ENCODE measurements around the gene DNAH3.

DNAH3 gene

DNA sequence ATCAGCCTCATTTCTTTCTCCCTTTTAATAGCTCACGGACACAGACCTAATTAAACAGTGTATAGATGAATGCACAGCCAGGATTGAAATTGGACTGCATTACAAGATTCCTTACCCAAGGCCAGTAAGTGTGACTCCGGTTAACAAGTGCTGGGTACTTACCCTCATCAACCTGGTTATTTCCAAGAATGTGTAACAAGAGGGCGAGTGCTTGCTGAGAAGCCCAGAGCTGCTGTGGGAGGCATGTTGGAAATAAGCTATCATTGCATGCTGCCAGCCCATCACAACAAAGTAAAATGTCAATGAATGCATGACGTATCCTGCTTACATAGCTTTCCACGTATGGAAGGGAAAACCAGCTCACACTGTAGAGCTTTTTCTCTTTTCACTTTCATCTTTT is 230.6 kb downstream of the DNAH3 start:
- TF ChIP-seq POLR2AphosphoS5 (IDR thresholded peaks at IDR 0.05; ENCODE audit: low read depth, low read length) (no peak), POLR2A (IDR thresholded peaks at IDR 0.05; ENCODE audit: low read depth, low read length) (no peak), TAF1 (IDR thresholded peaks at IDR 0.05; ENCODE audit: borderline replicate concordance, low read depth, low read length) (no peak)
- FAIRE-seq (no peak), DNase-seq (ENCODE audit: insufficient read length) (no peak)

DNA sequence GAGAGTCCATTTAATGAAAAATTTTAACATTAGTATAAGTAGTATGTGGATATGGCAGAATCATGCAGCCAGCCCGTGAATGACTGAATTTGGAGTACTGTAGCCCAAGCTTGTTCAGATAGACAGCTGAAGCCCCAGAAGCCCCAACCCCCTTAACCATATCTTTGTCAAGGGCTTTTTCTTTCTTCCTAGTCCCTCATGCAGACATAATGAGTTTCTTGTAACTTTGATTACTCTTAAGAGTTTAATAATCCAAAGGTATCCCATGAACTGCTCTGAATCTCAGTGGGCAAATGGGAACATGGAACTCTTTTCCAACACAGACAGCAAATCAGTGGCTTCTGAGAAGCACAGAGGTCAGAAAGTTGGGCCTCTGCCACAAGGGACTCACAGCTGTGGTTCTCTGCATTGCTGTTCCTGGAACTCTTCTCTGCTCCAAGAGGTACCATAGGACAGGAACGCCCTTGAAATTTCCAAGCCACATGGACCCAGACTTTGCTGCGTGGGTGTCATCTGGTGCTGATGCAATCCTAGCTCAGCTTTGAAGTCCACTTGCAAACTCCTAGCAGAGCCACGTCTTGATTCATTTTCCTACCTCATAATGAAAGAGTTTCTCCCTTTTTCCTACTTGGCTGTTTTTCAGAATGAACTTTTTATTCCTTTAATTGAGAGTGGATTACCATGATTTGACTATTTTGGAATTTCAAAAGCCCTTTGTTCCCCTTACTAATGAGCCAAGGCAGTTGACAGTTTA is 232.0 kb downstream of the DNAH3 start:
- no peak for FAIRE-seq

DNA sequence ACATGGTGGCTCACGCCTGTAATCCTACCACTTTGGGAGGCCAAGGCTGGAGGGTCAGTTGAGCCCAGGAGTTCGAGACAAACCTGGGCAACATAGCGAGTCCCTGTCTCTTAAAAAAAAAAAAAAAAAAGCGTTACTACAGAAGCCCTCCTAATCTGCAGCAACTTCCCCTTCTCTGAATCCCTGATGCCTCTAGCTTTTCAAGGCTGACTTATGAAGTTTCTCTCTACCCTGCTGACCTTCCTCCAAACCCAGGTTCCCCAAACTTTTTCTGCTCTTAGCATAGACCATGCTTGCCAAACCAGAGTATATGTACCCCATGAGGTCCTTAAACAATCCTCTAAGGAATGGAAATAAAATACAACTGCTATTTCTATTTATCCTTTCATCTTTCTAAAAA is 233.7 kb downstream of the DNAH3 start:
- FAIRE-seq (no peak), DNase-seq (ENCODE audit: insufficient read length) (no peak)
- TF ChIP-seq POLR2AphosphoS5 (IDR thresholded peaks at IDR 0.05; ENCODE audit: low read depth, low read length) (no peak), TAF1 (IDR thresholded peaks at IDR 0.05; ENCODE audit: borderline replicate concordance, low read depth, low read length) (no peak), POLR2A (IDR thresholded peaks at IDR 0.05; ENCODE audit: low read depth, low read length) (no peak)

More for the DNA sequence above, 232.0 kb downstream of the DNAH3 start:
- DNase-seq (ENCODE audit: insufficient read length) = no peak
- TF ChIP-seq TAF1 (IDR thresholded peaks at IDR 0.05; ENCODE audit: borderline replicate concordance, low read depth, low read length) = no peak
- TF ChIP-seq POLR2A (IDR thresholded peaks at IDR 0.05; ENCODE audit: low read depth, low read length) = no peak
- TF ChIP-seq POLR2AphosphoS5 (IDR thresholded peaks at IDR 0.05; ENCODE audit: low read depth, low read length) = no peak

DNA sequence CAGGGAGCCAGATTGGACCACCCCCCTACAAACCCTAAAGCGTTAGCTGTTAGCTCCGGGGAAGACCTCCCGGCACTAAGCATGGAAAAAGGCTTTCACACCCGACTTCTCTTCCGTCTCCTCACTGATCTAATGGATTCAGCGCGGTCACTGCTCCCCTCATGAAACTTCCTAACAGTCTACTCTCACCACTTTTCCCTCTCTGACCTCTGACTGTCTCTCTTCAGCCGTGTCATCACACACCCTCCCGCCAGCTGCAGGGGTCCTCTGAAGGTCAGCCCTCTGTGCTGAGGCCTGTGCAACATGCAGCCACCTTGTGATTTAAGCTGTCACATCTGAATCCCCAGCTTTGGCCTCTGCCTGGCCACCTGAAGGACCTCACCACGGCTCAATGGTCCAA is 234.4 kb downstream of the DNAH3 start:
- TF ChIP-seq POLR2A (IDR thresholded peaks at IDR 0.05; ENCODE audit: low read depth, low read length) = no peak
- no peak for TF ChIP-seq POLR2AphosphoS5 (IDR thresholded peaks at IDR 0.05; ENCODE audit: low read depth, low read length)
- no peak for TF ChIP-seq TAF1 (IDR thresholded peaks at IDR 0.05; ENCODE audit: borderline replicate concordance, low read depth, low read length)
- DNase-seq (ENCODE audit: insufficient read length) = no peak
- no peak for FAIRE-seq

DNA sequence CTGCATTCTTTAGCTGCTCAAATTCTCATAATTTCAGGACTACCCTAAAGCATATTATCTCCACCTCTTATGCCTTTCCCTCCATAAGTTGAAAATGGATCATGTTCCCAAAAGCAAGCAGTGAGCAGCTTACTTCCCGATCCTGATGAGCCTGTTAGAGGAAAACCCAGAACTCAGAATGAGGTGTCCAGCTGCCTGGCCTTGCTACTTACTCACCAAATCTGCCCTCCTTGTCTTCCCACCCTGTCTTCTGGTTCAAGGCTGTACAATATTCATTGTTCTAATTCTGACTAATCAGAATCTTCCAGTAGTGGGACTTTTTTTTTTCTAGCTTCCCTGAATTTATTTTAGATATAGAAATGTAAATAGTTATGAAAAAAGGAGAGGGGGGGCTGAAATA is 239.3 kb downstream of the DNAH3 start:
- FAIRE-seq (no peak), DNase-seq (ENCODE audit: insufficient read length) (no peak)
- no peak for TF ChIP-seq TAF1 (IDR thresholded peaks at IDR 0.05; ENCODE audit: borderline replicate concordance, low read depth, low read length)
- no peak for TF ChIP-seq POLR2A (IDR thresholded peaks at IDR 0.05; ENCODE audit: low read depth, low read length)
- no peak for TF ChIP-seq POLR2AphosphoS5 (IDR thresholded peaks at IDR 0.05; ENCODE audit: low read depth, low read length)

DNA sequence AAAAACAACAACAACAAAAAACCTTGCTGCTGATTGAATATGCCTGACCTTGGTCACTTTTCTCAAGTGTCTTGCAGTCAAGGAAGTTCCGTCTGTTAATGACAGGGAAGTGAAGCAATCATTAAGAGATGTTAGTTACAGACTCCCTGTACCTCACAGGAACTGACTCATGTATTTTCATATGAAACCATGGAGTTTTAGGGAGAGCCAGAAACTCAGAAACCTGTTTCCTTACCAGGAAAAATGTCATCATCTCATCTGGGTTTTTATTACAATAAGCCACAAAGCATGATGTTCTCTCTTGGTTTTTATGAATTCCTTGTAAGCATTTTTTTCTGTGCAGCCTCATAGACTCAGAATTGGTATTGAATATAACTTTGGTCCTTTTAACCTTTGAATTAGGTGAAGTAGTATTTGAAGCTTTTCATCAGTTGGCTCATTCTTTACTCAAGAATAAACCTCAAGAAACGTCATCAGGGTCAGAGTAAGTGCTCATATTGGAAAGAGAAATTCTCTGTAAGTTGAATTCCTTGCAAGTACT is 239.8 kb downstream of the DNAH3 start:
- DNase-seq (ENCODE audit: insufficient read length) (no peak), FAIRE-seq (no peak)

DNA sequence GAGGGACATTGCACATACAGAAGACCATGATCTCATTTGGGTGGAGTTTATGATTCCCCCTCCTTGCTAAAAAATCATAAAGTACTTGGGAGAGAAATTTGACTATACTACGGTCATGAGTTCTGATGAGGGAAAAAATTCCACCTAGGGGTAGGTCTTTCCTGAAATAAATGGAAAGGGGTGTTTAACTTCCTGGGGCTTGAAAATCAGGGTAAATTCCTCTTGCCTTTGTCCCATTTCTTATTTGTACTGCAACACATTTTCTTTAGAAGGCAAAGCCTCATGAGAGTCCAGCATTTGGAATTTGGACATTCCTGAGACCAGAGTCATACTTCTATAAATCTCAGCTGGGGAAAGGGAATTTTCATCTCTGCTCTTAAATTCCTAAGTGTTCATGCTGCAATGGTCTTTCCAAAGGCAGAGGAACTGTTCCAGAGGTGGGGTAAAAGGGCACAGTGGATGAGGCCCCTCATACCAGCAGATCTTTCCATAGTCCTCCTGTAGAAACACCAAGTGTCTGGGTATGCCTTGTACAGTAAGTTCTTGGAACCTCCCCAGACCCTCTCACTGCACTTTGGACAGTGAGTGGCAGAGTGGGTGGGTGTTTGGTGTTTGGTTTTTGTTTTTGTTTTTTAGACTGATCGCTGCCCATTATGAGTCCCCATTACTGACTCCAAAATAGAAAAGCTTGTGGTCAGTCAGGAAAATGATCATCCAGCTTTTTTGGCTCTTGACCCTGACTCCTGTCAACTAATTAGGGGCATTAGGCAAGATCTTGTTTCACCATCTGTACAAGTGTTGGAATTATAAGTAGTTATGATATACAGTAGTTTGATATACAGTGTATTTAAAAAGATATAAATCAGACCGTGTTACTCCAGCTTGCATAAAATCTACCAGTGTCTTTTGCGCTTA is 244.0 kb downstream of the DNAH3 start:
- TF ChIP-seq TAF1 (IDR thresholded peaks at IDR 0.05; ENCODE audit: borderline replicate concordance, low read depth, low read length) = no peak
- TF ChIP-seq POLR2AphosphoS5 (IDR thresholded peaks at IDR 0.05; ENCODE audit: low read depth, low read length) = no peak
- no peak for TF ChIP-seq POLR2A (IDR thresholded peaks at IDR 0.05; ENCODE audit: low read depth, low read length)
- FAIRE-seq (no peak), DNase-seq (ENCODE audit: insufficient read length) (no peak)

More for the DNA sequence above, 239.8 kb downstream of the DNAH3 start:
- no peak for TF ChIP-seq POLR2A (IDR thresholded peaks at IDR 0.05; ENCODE audit: low read depth, low read length)
- TF ChIP-seq TAF1 (IDR thresholded peaks at IDR 0.05; ENCODE audit: borderline replicate concordance, low read depth, low read length) = no peak
- no peak for TF ChIP-seq POLR2AphosphoS5 (IDR thresholded peaks at IDR 0.05; ENCODE audit: low read depth, low read length)

DNA sequence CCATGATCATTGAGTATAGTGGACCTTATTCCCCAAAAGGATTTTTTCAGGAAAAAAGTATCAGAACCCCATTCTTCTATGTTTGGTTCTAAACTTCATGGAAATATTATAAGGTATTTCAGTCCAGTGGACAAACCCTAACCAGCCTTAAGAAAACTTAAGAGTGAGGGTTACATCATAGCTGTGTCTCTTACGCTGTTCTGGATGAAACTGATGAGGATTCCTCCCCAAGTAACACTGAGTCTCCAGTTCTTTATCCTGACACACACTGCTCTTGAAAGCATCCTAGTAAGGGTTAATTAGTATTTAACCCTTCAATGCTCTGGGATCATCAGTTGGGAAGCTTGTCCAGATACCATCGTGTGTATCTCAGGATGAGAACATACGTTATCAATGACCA is 245.1 kb downstream of the DNAH3 start:
- DNase-seq (ENCODE audit: insufficient read length) (no peak), FAIRE-seq (no peak)
- TF ChIP-seq TAF1 (IDR thresholded peaks at IDR 0.05; ENCODE audit: borderline replicate concordance, low read depth, low read length) = no peak
- TF ChIP-seq POLR2A (IDR thresholded peaks at IDR 0.05; ENCODE audit: low read depth, low read length) = no peak
- TF ChIP-seq POLR2AphosphoS5 (IDR thresholded peaks at IDR 0.05; ENCODE audit: low read depth, low read length) = no peak

DNA sequence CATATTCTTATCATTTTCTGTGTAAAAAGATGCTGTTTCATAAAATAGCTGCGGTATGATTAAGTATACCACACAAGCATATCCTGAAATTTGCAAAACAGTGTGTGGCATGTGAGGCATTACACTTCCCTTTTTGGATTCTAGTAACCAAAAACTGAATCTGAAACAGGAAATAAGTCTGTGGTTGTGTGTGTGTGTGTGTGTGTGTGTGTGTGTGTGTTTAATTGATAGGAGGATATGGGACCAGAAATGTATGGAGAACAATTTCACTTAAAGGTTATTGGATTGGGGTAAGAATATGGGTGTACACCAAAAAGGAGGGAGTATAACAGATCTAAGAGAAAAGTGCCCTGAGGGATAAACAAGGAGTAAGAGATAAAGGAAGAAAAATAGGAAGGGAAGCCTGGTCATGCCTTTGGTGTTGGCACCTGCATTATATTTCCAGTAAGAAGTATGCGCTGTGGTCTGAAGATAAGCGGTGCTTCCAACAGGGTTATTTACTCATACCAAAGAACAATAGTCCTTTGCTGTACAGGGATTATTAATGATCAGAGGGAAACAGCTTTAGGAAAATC is 246.1 kb downstream of the DNAH3 start:
- TF ChIP-seq POLR2AphosphoS5 (IDR thresholded peaks at IDR 0.05; ENCODE audit: low read depth, low read length) (no peak), POLR2A (IDR thresholded peaks at IDR 0.05; ENCODE audit: low read depth, low read length) (no peak), TAF1 (IDR thresholded peaks at IDR 0.05; ENCODE audit: borderline replicate concordance, low read depth, low read length) (no peak)
- DNase-seq (ENCODE audit: insufficient read length) = no peak
- no peak for FAIRE-seq

DNA sequence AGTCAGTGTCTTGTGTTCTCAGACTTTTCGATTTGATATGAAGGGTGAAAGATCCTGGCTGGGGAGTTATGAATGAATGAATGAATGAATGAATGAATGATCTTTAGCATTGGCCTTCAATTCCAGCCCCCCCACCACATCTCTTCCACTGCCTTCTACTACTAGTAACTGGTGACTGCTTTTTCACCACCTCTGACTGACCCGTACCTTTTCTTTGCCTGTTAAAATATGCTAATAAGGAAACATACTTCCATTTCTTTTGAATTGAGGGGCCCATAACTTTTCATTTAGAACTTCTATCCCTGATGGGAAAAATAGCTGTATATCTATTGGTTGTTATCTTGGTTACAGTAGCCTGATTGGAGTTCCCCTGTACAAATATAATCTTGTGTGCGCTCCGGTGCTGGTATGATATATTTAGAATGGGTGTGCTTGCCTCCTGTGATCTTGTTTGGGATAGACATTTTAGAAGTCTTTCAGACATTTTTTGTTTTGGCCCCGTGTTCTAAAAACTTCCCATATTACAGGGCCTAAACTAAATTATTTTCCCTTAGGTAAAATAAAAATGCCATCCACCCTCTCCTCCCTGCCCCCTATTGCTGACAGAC is 246.6 kb downstream of the DNAH3 start:
- TF ChIP-seq POLR2A (IDR thresholded peaks at IDR 0.05; ENCODE audit: low read depth, low read length) = no peak
- no peak for TF ChIP-seq TAF1 (IDR thresholded peaks at IDR 0.05; ENCODE audit: borderline replicate concordance, low read depth, low read length)
- FAIRE-seq (no peak), DNase-seq (ENCODE audit: insufficient read length) (no peak)
